Neural crest cell (in vitro differentiated cells): ENCODE data around the gene SHFL. TPM values are rescaled to one million over a fixed set of nuclear protein-coding genes. Genes with fewer than 3 reads are reported as not detected.

Source experiments
- DNase-seq: peaks from one replicate; pipeline ENCODE4 v3.0.0; 2021; ENCODE audit warnings: low read depth, mixed read lengths, low spot score
- H3K27ac Mint-ChIP-seq: one replicate; pipeline ENCODE4 v1.8.0; 2021; ENCODE audit warnings: mild to moderate bottlenecking, mixed read lengths; ENCODE audit not compliant: unreplicated experiment
- H3K27me3 Mint-ChIP-seq: 2 replicates; pipeline ENCODE4 v1.8.0; 2021; ENCODE audit warnings: low read depth, mild to moderate bottlenecking, mixed read lengths
- H3K36me3 Mint-ChIP-seq: 2 replicates; pipeline ENCODE4 v1.8.0; 2021; ENCODE audit warnings: low read depth, mild to moderate bottlenecking, mixed read lengths
- H3K4me1 Mint-ChIP-seq: 2 replicates; pipeline ENCODE4 v1.8.0; 2021; ENCODE audit warnings: mixed read lengths
- H3K4me3 Mint-ChIP-seq: one replicate; pipeline ENCODE4 v1.8.0; 2021; ENCODE audit warnings: mild to moderate bottlenecking, mixed read lengths
- H3K9me3 Mint-ChIP-seq: 2 replicates; pipeline ENCODE4 v1.8.0; 2021; ENCODE audit warnings: mixed read lengths
- total RNA-seq: library from RNA; stranded (reverse); gene quantifications from 2 replicates; pipeline ENCODE4 v1.2.1, GENCODE V29; 2021
- TF ChIP-seq, protein P1 (sequence below): fragments of 200-600 bp; sonication (generic); conservative IDR thresholded peaks from 2 replicates; pipeline ENCODE4 v1.5.0; 2021; ENCODE audit warnings: antibody characterized with exemption, mild to moderate bottlenecking

The SHFL gene
- total RNA-seq, 1 donor from 2014 or later = 0.89 TPM

DNA sequence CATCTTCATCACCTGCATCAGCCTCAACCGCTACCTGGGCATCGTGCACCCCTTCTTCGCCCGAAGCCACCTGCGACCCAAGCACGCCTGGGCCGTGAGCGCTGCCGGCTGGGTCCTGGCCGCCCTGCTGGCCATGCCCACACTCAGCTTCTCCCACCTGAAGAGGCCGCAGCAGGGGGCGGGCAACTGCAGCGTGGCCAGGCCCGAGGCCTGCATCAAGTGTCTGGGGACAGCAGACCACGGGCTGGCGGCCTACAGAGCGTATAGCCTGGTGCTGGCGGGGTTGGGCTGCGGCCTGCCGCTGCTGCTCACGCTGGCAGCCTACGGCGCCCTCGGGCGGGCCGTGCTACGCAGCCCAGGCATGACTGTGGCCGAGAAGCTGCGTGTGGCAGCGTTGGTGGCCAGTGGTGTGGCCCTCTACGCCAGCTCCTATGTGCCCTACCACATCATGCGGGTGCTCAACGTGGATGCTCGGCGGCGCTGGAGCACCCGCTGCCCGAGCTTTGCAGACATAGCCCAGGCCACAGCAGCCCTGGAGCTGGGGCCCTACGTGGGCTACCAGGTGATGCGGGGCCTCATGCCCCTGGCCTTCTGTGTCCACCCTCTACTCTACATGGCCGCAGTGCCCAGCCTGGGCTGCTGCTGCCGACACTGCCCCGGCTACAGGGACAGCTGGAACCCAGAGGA, 28.0 kb downstream of the SHFL start:
- Mint-ChIP-seq H3K27me3 (peaks cover 12% of the 10 kb centered on the region), H3K36me3 (peaks cover 5% of the 10 kb centered on the region), H3K4me1 (peaks cover 4% of the 10 kb centered on the region), H3K4me3 (peak overlapping the region; percentile 83), H3K27ac (no peak overlapping the region), H3K9me3 (no peaks in the 10 kb centered on the region)
- no peak for DNase-seq
- TF ChIP-seq, protein P1, sequence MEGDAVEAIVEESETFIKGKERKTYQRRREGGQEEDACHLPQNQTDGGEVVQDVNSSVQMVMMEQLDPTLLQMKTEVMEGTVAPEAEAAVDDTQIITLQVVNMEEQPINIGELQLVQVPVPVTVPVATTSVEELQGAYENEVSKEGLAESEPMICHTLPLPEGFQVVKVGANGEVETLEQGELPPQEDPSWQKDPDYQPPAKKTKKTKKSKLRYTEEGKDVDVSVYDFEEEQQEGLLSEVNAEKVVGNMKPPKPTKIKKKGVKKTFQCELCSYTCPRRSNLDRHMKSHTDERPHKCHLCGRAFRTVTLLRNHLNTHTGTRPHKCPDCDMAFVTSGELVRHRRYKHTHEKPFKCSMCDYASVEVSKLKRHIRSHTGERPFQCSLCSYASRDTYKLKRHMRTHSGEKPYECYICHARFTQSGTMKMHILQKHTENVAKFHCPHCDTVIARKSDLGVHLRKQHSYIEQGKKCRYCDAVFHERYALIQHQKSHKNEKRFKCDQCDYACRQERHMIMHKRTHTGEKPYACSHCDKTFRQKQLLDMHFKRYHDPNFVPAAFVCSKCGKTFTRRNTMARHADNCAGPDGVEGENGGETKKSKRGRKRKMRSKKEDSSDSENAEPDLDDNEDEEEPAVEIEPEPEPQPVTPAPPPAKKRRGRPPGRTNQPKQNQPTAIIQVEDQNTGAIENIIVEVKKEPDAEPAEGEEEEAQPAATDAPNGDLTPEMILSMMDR = no peak

- peaks cover 8% of the 10 kb centered on the region for H3K4me1 Mint-ChIP-seq
- no peaks in the 10 kb centered on the region for H3K9me3 Mint-ChIP-seq
- DNase-seq = no peak
- peaks cover 2% of the 10 kb centered on the region for H3K36me3 Mint-ChIP-seq
- H3K27ac Mint-ChIP-seq = no peak overlapping the region
- H3K27me3 Mint-ChIP-seq = peaks cover 15% of the 10 kb centered on the region
- TF ChIP-seq, protein P1 = no peak
- peak overlapping the region; percentile 83 for H3K4me3 Mint-ChIP-seq
These were observed 28.7 kb downstream of the SHFL start for GRCh38 chr19:10114651-10115391.

DNA sequence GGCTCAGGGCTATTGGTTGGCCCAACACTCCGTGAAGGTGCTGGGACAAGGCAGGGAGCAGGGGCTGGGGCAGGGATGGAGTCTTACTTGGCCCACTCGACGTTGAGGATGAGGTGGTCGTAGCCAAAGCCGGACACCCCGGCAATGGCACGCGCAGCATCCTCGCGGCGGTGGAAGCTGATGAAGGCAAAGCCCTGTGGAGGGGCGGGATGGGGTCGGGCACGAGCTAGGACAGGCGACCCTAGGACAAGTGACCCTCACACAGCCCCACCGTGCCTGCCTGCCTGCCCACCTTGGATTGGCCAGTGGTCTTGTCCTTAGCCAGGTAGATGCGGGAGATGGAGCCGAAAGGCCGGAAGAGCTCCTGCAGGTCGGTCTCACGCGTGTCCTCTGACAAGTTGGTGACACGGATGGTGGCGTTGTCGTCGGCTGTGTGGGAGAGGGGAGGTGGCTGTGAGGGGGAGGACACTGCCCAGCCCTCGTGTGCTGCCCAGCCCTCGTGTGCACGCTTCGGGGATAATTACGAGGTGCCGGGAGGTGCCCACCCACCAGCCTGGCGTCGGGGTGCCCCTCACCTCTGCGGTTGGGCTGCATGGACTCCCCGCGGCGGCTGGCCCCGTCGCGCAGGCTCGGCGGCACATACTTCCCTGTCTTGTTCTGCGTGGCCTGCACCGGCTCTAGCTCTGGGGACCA, 29.4 kb downstream of the SHFL start:
- no peak for DNase-seq
- H3K4me3 Mint-ChIP-seq = peak overlapping the region; percentile 84
- no peak overlapping the region for H3K27ac Mint-ChIP-seq
- TF ChIP-seq, protein P1 = no peak
- peaks cover 3% of the 10 kb centered on the region for H3K36me3 Mint-ChIP-seq
- H3K9me3 Mint-ChIP-seq = no peaks in the 10 kb centered on the region
- peaks cover 11% of the 10 kb centered on the region for H3K4me1 Mint-ChIP-seq
- H3K27me3 Mint-ChIP-seq = peaks cover 16% of the 10 kb centered on the region

GRCh38 chr19:10116085-10116865, 30.2 kb downstream of the SHFL start:
- no peaks in the 10 kb centered on the region for H3K9me3 Mint-ChIP-seq
- no peak overlapping the region for H3K27ac Mint-ChIP-seq
- peak overlapping the region; percentile 84 for H3K4me3 Mint-ChIP-seq

More at GRCh38 chr19:10116085-10116865, 30.2 kb downstream of the SHFL start:
- DNase-seq = no peak
- peaks cover 11% of the 10 kb centered on the region for H3K4me1 Mint-ChIP-seq
- peaks cover 18% of the 10 kb centered on the region for H3K27me3 Mint-ChIP-seq
- TF ChIP-seq, protein P1 = no peak
- peaks cover 6% of the 10 kb centered on the region for H3K36me3 Mint-ChIP-seq
